Heart right ventricle (tissue), 16 donors: ENCODE measurements around the gene TMEM98. TPM values are rescaled to one million over a fixed set of nuclear protein-coding genes. Genes with fewer than 3 reads are reported as not detected.

Experiments
- ATAC-seq, 8 donors: fragments of 200-7000 bp; cut with Tn5 transposase; one replicate each; pipeline ENCODE4 v1.9.1; 2020; ENCODE audit warnings: mild to moderate bottlenecking in 8 of 8, moderate library complexity in 8 of 8, moderate number of reproducible peaks in 1 of 8
- DNase-seq, 2 donors: peaks; one replicate each; pipeline ENCODE4 v3.0.0-alpha.2; 2020
- H3K27ac ChIP-seq, 10 donors: fragments of 200-600 bp; sonication (generic) in 2 of 10; one replicate each; pipeline versions ENCODE4 v1.5.0 to v1.8.0; 2020 to 2022; ENCODE audit warnings: mild to moderate bottlenecking in 3 of 10
- H3K27me3 ChIP-seq, 7 donors: fragments of 200-600 bp; one replicate each; pipeline ENCODE4 v1.8.0; 2021 to 2022; ENCODE audit warnings: mild to moderate bottlenecking in 2 of 7
- H3K36me3 ChIP-seq, 9 donors: fragments of 200-600 bp; sonication (generic) in 1 of 9; one replicate each; pipeline versions ENCODE4 v1.5.0 to v1.8.0; 2020 to 2022; ENCODE audit warnings: mild to moderate bottlenecking in 2 of 9
- H3K4me1 ChIP-seq, 9 donors: fragments of 200-600 bp; sonication (generic) in 1 of 9; one replicate each; pipeline versions ENCODE4 v1.5.0 to v1.8.0; 2020 to 2022; ENCODE audit warnings: mild to moderate bottlenecking in 4 of 9
- H3K4me3 ChIP-seq, 10 donors: fragments of 200-600 bp; sonication (generic) in 2 of 10; one replicate each; pipeline versions ENCODE4 v1.5.0 to v1.8.0; 2020 to 2022; ENCODE audit warnings: mild to moderate bottlenecking in 7 of 10, moderate library complexity in 2 of 10
- H3K9me3 ChIP-seq, 11 donors: fragments of 200-600 bp in 10 of 11; sonication (generic) in 2 of 11; one replicate each; pipeline versions ENCODE4 v1.5.0 to v1.8.0; 2013 to 2022; ENCODE audit warnings: mild to moderate bottlenecking in 2 of 11, control low read depth in 1 of 11, moderate library complexity in 1 of 11
- CTCF ChIP-seq, 9 donors: fragments of 200-600 bp; sonication (generic) in 2 of 9; IDR thresholded peaks; one replicate each; pipeline versions ENCODE4 v1.5.0 to v1.8.0; 2021 to 2022; ENCODE audit warnings: antibody characterized with exemption in 9 of 9, mild to moderate bottlenecking in 5 of 9, moderate library complexity in 1 of 9
- WGBS, 2 donors: extraction: QIAGEN DNeasy Blood & Tissue Kit; methylation state at CpG; one replicate each; pipeline ENCODE4 v1.1.7; 2013; ENCODE audit warnings: inconsistent platforms in 1 of 2; 5-methylcytosine and 5-hydroxymethylcytosine counted together
- intact Hi-C, 10 donors: fragments of 100-400 bp; cut with DNase I; formaldehyde crosslinking; loops; one replicate each; pipeline versions ENCODE4 v1.11.1 to v1.14.2; 2022
- polyA plus RNA-seq, 2 donors: library from polyadenylated mRNA; stranded (reverse); fragments of 200-250 nt; gene quantifications; one replicate each; pipeline ENCODE4 v1.2.3, GENCODE V29; 2013
- total RNA-seq, 10 donors: library from RNA; stranded (reverse); fragmentation: NEBNext Ultra II Directional in 3 of 10; extraction: Animal tissue kit (Norgen Biotek cat#: 25700) in 3 of 10; gene quantifications; one replicate each; pipeline versions ENCODE4 v1.2.1 to v1.2.4, GENCODE V29; 2021 to 2023
- donor health status: Arrhythmogenic right ventricular cardiomyopathy.
- donor health status: ischemic (EF 13 %, LVEDD 7.1; RV severe dilation, severe dysfunction).
- donor health status: healthy with polysubstance abuse.
- donor health status: DM: no; HTN: yes; CAD: no.
- donor health status: DM: no; HTN: no; CAD: no.
- donor health status: ischemic (EF 25% LVEDD 6.9; RV normal size, moderate dysfunction).
- donor health status: ischemic (EF 25% LVEDD 5.7; RV mildly dilated, moderate dysfunction).
- donor health status: healthy.
- donor health status: DM: yes; HTN: yes; CAD: no.
- donor health status: Ischemic cardiomyopathy.
- donor health status: ischemic (EF 35%, LVEDD 5.7; RV mildly dilated, moderate dysfunction).
- donor health status: nonischemic (EF 11% LVEDD 7.7; RV severe dilation, severe dysfunction).
- donor health status: DM: yes; HTN: yes; CAD: no.
- donor health status: PGD.
- donor health status: ischemic (EF 29% LVEDD 5.4; RV normal size, mild dysfunction).
- donor health status: nonischemic (EF 23%, LVEDD 6.1; RV moderate dilation, normal function).

TMEM98 gene
- total and polyA plus RNA-seq, 12 donors = 5.2 to 19.5 (median 9.9) TPM

DNA sequence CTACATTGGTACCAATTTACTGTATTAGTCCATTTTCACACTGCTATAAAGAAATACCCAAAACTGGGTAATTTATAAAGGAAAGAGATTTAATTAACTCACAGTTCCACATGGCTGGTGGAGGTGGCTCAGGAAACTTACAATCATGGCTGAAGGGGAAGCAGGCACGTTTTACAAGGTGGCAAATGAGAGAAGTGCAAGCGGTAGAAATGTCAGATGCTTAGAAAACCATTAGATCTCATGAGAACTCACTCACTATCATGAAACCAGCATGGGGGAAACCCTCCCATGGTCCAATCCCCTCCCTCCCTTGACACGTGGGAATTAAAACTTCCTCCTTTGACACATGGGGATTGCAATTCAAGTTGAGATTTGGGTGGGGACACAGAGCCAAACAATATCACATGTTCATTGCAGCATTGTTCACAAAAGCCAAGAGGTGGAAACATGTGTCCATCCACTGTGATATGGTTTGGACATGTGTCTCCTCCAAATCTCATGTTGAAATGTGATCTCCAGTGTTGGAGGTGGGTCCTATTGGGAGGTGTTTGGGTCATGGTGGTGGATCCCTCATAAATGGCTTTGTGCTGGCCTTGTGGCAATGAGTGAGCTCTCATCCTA, 60.6 kb downstream of the TMEM98 start:
- ATAC-seq = no peak
- intact Hi-C loops = no loop called here

GRCh38 chr17:32992321-32993033, 64.5 kb downstream of the TMEM98 start:
- TF ChIP-seq CTCF (IDR thresholded peaks at IDR 0.05) = no peak
- H3K27me3 ChIP-seq = peaks cover 0 to 33% (median 1%) of the 10 kb centered on the region in 7 donors
- no peak overlapping the region for H3K4me3 ChIP-seq
- no peak overlapping the region for H3K27ac ChIP-seq
- 43 to 56% methylated on average over 13 of the region's 13 CpGs for WGBS, 2 donors
- intact Hi-C loops = loop anchor here in 4 of 10 donors (5.0 to 10.0 kb wide), 3 partner anchors 200 to 752 kb away; no protein-coding TSS in a partner anchor
- no peaks in the 10 kb centered on the region for H3K4me1 ChIP-seq
- no peak for ATAC-seq
- DNase-seq = no peak
- peaks cover 0 to 19% (median 4%) of the 10 kb centered on the region in 11 donors for H3K9me3 ChIP-seq
- H3K36me3 ChIP-seq = no peaks in the 10 kb centered on the region

More for the DNA sequence above, 60.6 kb downstream of the TMEM98 start:
- Histone ChIP-seq H3K27ac (no peak overlapping the region), H3K4me3 (no peak overlapping the region), H3K4me1 (no peaks in the 10 kb centered on the region), H3K36me3 (no peaks in the 10 kb centered on the region), H3K27me3 (peaks cover 0 to 15% (median 0%) of the 10 kb centered on the region in 7 donors), H3K9me3 (peaks cover 0 to 22% (median 4%) of the 10 kb centered on the region in 11 donors)
- DNase-seq = no peak
- WGBS, 2 donors = 67 to 70% methylated on average over 3 of the region's 3 CpGs
- no peak for TF ChIP-seq CTCF (IDR thresholded peaks at IDR 0.05)

- no peak for TF ChIP-seq CTCF (IDR thresholded peaks at IDR 0.05)
- Histone ChIP-seq H3K36me3 (no peaks in the 10 kb centered on the region), H3K27ac (no peak overlapping the region), H3K4me1 (peaks cover 0 to 7% (median 0%) of the 10 kb centered on the region in 9 donors), H3K9me3 (peaks cover 0 to 4% (median 0%) of the 10 kb centered on the region in 11 donors), H3K4me3 (no peak overlapping the region), H3K27me3 (peaks cover 0 to 44% (median 15%) of the 10 kb centered on the region in 7 donors)
- intact Hi-C loops = loop anchor here in 4 of 10 donors (5.0 to 10.0 kb wide), 3 partner anchors 202 to 751 kb away; no protein-coding TSS in a partner anchor
- ATAC-seq (no peak), DNase-seq (no peak)
- WGBS, 2 donors = 67 to 73% methylated on average over 9 of the region's 9 CpGs
These were observed 66.0 kb downstream of the TMEM98 start for GRCh38 chr17:32993977-32994376.

Other genes with a start within 250 kb of the TMEM98 start
- gene MYO1D, start 51.0 kb upstream of the TMEM98 start, total RNA-seq = 10 to 100 TPM in 1 of 10 donors, 1 to 10 TPM in 9; 5.8 to 16.4 (median 7.5) TPM
- 1 to 10 TPM; 1.9 to 5.0 TPM for gene MYO1D, start 51.0 kb upstream of the TMEM98 start, polyA plus RNA-seq
- not detected for gene SPACA3, start 63.7 kb downstream of the TMEM98 start, total RNA-seq
- gene SPACA3, start 63.7 kb downstream of the TMEM98 start, polyA plus RNA-seq = not detected